ENCODE results near the gene DSCAM. TPM values are rescaled to one million over a fixed set of nuclear protein-coding genes. Genes with fewer than 3 reads are reported as not detected.

DSCAM gene
- total RNA-seq, 4 donors from 2014 or later, result 0.07 TPM; not detected in 3

DNA sequence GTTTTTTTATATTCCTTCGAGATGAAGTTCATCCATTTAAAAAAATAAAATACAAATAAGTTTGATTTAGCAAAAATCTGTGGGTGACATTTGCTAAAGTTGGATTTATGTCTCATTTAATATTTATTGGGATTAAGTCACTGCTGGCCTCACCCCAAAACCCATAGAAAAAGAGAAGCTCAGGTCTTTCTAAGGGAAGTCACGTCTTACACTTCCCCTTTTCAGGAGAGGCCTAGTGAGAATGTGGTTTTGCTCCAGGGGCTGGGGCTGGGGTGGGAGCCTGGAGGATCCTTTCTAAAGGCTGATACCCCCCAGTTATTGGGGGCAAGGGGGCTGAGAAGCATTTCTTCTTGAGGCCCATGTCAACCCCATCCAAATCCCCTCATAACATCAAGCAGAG lies 300.3 kb downstream of the DSCAM start:
- Histone ChIP-seq H3K4me1 (no peaks in the 10 kb centered on the region), H3K4me3 (no peak overlapping the region), H3K9me3 (no peaks in the 10 kb centered on the region), H3K27ac (no peak overlapping the region), H3K36me3 (no peaks in the 10 kb centered on the region), H3K27me3 (no peaks in the 10 kb centered on the region)
- no peak for DNase-seq
- TF ChIP-seq, protein P1, sequence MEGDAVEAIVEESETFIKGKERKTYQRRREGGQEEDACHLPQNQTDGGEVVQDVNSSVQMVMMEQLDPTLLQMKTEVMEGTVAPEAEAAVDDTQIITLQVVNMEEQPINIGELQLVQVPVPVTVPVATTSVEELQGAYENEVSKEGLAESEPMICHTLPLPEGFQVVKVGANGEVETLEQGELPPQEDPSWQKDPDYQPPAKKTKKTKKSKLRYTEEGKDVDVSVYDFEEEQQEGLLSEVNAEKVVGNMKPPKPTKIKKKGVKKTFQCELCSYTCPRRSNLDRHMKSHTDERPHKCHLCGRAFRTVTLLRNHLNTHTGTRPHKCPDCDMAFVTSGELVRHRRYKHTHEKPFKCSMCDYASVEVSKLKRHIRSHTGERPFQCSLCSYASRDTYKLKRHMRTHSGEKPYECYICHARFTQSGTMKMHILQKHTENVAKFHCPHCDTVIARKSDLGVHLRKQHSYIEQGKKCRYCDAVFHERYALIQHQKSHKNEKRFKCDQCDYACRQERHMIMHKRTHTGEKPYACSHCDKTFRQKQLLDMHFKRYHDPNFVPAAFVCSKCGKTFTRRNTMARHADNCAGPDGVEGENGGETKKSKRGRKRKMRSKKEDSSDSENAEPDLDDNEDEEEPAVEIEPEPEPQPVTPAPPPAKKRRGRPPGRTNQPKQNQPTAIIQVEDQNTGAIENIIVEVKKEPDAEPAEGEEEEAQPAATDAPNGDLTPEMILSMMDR (IDR thresholded peaks at IDR 0.05), result no peak
- no peak for TF ChIP-seq POLR2A (IDR thresholded peaks at IDR 0.05)
- intact Hi-C loops (cut with DNase I; ENCODE audit: low total_unique reads), result no loop called here

DNA sequence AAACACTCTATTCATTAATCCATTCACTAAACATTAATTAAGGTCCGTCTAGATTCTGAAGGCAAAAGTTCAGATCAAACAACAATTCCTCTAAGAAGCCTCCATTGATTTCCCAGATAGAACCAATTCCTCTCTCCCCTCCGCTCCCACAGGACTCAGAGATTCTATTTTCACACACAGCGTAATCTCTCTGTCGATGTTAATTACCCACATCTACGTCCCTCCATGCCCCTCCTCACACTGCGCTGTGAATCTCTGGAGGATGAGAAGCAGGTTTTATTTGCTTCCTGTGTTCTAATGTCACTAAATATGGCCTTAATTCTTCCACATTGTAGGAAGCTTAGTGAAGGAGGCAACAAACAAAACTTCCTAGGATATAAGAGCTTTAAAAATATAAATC lies 306.7 kb downstream of the DSCAM start:
- no peak overlapping the region for H3K4me3 ChIP-seq
- H3K27ac ChIP-seq, result no peak overlapping the region
- no peaks in the 10 kb centered on the region for H3K36me3 ChIP-seq
- H3K4me1 ChIP-seq, result no peaks in the 10 kb centered on the region
- no peaks in the 10 kb centered on the region for H3K27me3 ChIP-seq
- TF ChIP-seq, protein P1 (IDR thresholded peaks at IDR 0.05), result no peak
- TF ChIP-seq POLR2A (IDR thresholded peaks at IDR 0.05), result no peak
- intact Hi-C loops (cut with DNase I; ENCODE audit: low total_unique reads), result no loop called here
- DNase-seq, result no peak
- no peaks in the 10 kb centered on the region for H3K9me3 ChIP-seq

DNA sequence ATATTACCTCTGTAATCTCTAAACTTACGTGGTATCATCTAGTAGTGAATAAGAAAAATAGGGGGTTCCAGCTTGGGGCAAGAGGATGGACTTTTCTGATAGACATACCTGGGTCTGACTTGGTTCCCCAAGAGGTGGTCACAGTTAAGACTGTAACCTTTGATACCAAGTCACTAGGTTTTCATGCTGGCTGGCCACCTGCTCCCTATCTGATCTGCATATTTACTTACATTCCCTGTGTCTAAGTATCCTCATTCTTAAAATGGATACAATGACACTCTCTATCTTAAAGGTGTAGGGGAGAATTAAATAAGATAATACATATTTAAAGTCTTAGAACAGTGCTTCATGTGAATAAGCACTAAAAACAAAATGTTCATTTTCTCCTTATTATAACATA lies 312.1 kb downstream of the DSCAM start:
- intact Hi-C loops (cut with DNase I; ENCODE audit: low total_unique reads), result no loop called here
- no peaks in the 10 kb centered on the region for H3K9me3 ChIP-seq
- no peaks in the 10 kb centered on the region for H3K36me3 ChIP-seq
- H3K27me3 ChIP-seq, result no peaks in the 10 kb centered on the region
- DNase-seq, result no peak
- no peaks in the 10 kb centered on the region for H3K4me1 ChIP-seq
- no peak overlapping the region for H3K27ac ChIP-seq
- TF ChIP-seq, protein P1 (IDR thresholded peaks at IDR 0.05), result no peak
- TF ChIP-seq POLR2A (IDR thresholded peaks at IDR 0.05), result no peak
- H3K4me3 ChIP-seq, result no peak overlapping the region

DNA sequence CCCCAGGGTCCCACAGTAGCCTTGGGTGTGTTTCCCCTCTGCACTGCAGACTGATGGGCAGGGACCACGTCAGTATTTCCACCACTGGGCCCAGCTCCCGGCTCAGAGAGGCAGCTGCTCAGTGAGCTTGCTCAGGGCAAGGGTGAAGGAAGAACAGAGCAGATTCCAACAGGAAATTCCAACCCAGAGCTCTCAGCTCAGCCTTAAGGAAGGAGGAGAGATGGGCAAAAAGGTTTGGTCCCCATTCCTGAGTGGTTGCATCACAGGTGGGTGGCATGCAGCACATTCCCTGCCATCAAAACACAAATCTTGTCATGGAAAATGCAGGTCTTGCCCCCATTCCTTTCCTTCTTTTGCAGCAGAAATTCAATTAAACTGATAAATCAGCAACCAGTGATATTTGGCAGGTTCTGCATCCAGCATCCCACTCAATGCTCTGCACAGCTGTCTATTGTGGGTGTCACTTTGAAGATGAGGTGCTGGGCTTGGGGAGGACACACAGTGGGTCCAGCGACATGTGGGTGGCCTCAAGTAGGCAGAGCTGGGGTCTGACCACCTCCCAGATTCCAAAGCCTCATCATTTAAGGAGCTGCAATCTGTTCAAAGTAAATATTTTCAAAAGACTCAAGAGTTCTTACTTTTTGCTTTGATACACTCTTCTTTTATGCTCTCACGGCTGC lies 315.4 kb downstream of the DSCAM start:
- Histone ChIP-seq H3K27me3 (no peaks in the 10 kb centered on the region), H3K4me3 (no peak overlapping the region), H3K4me1 (no peaks in the 10 kb centered on the region), H3K27ac (no peak overlapping the region), H3K9me3 (no peaks in the 10 kb centered on the region), H3K36me3 (no peaks in the 10 kb centered on the region)
- intact Hi-C loops (cut with DNase I; ENCODE audit: low total_unique reads), result no loop called here
- no peak for DNase-seq
- no peak for TF ChIP-seq POLR2A (IDR thresholded peaks at IDR 0.05)
- TF ChIP-seq, protein P1 (IDR thresholded peaks at IDR 0.05), result no peak

DNA sequence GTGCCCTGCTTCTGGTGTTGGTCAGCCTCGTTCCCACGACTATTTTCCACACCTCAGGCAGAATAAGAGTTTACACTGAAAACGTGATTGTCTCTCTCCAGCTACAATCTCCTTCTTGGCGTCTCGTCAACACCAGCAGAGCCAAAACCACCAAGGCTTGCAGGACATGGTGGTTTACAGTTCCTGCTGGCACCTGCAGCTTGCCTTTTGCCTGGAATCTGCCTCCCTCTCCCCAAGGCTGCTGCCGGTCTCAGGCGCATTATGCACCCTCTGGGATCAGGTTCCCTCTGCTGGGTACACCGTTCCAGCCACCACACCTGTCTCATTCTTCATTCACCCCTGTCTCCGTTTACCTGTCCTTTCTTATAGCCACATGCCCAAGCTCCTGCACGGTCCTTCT lies 315.9 kb downstream of the DSCAM start:
- no peak for TF ChIP-seq POLR2A (IDR thresholded peaks at IDR 0.05)
- TF ChIP-seq, protein P1 (IDR thresholded peaks at IDR 0.05), result no peak
- H3K4me1 ChIP-seq, result no peaks in the 10 kb centered on the region

More for the DNA sequence above, 315.9 kb downstream of the DSCAM start:
- DNase-seq, result no peak
- no peaks in the 10 kb centered on the region for H3K36me3 ChIP-seq
- no peaks in the 10 kb centered on the region for H3K9me3 ChIP-seq
- H3K27ac ChIP-seq, result no peak overlapping the region
- H3K4me3 ChIP-seq, result no peak overlapping the region
- intact Hi-C loops (cut with DNase I; ENCODE audit: low total_unique reads), result no loop called here
- no peaks in the 10 kb centered on the region for H3K27me3 ChIP-seq

Data from uterus (tissue), 4 donors.